BLaER1 (cell line): ENCODE data around the gene MAPK8IP2.
A peak's percentile ranks its signal among the peaks of the same experiment; 100 is the strongest.

Source experiments
- H3K27ac ChIP-seq: shearing (Covaris generic); formaldehyde crosslinking; 2 replicates; pipeline ENCODE4 v1.8.1; 2022
- H3K27me3 ChIP-seq: shearing (Covaris generic); formaldehyde crosslinking; 2 replicates; pipeline ENCODE4 v1.8.1; 2022
- H3K36me3 ChIP-seq: shearing (Covaris generic); formaldehyde crosslinking; 2 replicates; pipeline ENCODE4 v1.8.1; 2022
- H3K4me1 ChIP-seq: shearing (Covaris generic); formaldehyde crosslinking; 2 replicates; pipeline ENCODE4 v1.8.1; 2022
- H3K4me2 ChIP-seq: shearing (Covaris generic); formaldehyde crosslinking; 2 replicates; pipeline ENCODE4 v1.8.1; 2022
- H3K4me3 ChIP-seq: shearing (Covaris generic); formaldehyde crosslinking; 2 replicates; pipeline ENCODE4 v1.8.1; 2022
- H3K9ac ChIP-seq: shearing (Covaris generic); formaldehyde crosslinking; 2 replicates; pipeline ENCODE4 v1.8.1; 2022
- H3K9me3 ChIP-seq: shearing (Covaris generic); formaldehyde crosslinking; 2 replicates; pipeline ENCODE4 v1.8.1; 2022
- H4K20me1 ChIP-seq: shearing (Covaris generic); formaldehyde crosslinking; 2 replicates; pipeline ENCODE4 v1.8.1; 2022
- Cebpa-rat ChIP-seq: shearing (Covaris generic); IDR thresholded peaks from 2 replicates; pipeline ENCODE4 v1.8.1; 2022

MAPK8IP2 gene

DNA sequence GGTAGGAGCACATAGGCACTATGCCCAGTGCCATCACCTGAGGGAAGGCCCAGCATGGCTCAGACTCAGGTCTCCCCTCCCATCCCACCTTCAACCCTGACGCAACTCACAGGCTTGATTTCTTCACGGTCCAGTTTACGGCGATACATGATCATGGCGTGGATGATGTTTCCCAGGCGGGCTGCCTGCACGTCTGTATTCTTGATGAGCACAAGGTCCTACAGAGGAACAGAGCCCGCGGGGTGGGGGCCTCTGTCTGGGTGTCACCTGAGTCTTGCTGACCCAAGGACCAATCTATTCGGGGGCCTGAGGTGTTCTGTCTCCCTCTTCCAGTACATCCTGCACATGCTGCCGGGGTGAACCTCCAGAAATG, 26.2 kb upstream of the MAPK8IP2 start:
- peaks cover 33% of the 10 kb centered on the region for H3K4me1 ChIP-seq
- H3K36me3 ChIP-seq: peaks cover 85% of the 10 kb centered on the region
- no peak overlapping the region for H3K4me3 ChIP-seq
- no peaks in the 10 kb centered on the region for H3K27me3 ChIP-seq
- TF ChIP-seq Cebpa-rat: no peak
- H3K9me3 ChIP-seq: peaks cover under 1% of the 10 kb centered on the region; the same call in 1 of the 2 replicates
- H3K9ac ChIP-seq: no peak overlapping the region
- H3K4me2 ChIP-seq: no peak overlapping the region
- no peak overlapping the region for H3K27ac ChIP-seq
- H4K20me1 ChIP-seq: peaks cover 54% of the 10 kb centered on the region

DNA sequence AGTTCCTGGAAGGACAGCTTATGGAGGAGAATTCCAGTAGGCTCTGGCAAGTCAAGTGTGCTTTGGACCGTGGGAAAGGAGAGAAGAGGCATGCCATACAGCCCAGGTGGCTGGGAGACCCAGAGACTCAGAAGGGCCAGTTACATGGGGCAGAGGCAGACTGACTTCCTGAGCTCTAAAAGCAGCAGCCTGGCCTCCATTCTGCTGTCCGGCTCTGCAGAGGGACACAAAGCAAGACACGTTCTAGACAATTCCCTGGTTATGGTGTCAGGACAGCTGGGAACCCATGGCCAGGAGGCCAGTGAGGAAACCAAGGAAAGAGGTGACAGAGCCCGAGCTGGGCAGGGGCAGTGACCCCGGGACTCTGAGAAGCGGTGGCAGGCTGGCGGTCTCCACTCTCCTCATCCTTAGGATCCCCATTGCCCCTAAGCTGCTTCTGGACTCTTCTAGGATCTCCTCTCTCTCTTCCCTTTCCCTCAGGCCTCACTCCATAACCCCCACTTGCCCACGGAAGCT, 25.1 kb upstream of the MAPK8IP2 start:
- Histone ChIP-seq H3K9ac (no peak overlapping the region), H3K4me3 (no peak overlapping the region), H3K27ac (no peak overlapping the region), H3K36me3 (peaks cover 90% of the 10 kb centered on the region), H4K20me1 (peaks cover 43% of the 10 kb centered on the region), H3K9me3 (no peaks in the 10 kb centered on the region), H3K4me1 (peaks cover 29% of the 10 kb centered on the region), H3K27me3 (no peaks in the 10 kb centered on the region), H3K4me2 (no peak overlapping the region)
- TF ChIP-seq Cebpa-rat: no peak

DNA sequence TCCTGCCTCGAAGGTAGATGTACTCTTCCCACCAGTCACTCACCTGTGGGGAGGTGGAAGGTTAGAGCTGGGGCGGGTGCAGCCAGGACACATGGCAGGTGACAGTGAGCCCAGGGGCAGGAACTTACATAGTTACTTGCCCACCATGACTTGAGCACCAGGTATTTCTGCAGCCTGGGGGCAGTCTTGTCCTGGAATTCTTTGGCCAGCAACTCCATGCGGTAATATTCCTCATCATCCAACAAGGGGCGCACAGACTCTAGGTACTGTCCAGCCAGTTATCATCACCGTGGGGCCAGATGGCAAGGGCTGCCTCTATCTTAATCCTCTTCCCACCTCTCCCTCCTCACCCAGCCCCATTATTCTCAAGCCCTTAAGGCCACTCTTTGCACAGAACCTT, 24.5 kb upstream of the MAPK8IP2 start:
- H4K20me1 ChIP-seq: peaks cover 38% of the 10 kb centered on the region
- H3K9ac ChIP-seq: no peak overlapping the region
- TF ChIP-seq Cebpa-rat: no peak
- H3K4me1 ChIP-seq: peaks cover 25% of the 10 kb centered on the region
- H3K36me3 ChIP-seq: peaks cover 90% of the 10 kb centered on the region
- H3K4me3 ChIP-seq: no peak overlapping the region
- H3K4me2 ChIP-seq: no peak overlapping the region
- H3K9me3 ChIP-seq: no peaks in the 10 kb centered on the region
- no peaks in the 10 kb centered on the region for H3K27me3 ChIP-seq
- H3K27ac ChIP-seq: no peak overlapping the region

DNA sequence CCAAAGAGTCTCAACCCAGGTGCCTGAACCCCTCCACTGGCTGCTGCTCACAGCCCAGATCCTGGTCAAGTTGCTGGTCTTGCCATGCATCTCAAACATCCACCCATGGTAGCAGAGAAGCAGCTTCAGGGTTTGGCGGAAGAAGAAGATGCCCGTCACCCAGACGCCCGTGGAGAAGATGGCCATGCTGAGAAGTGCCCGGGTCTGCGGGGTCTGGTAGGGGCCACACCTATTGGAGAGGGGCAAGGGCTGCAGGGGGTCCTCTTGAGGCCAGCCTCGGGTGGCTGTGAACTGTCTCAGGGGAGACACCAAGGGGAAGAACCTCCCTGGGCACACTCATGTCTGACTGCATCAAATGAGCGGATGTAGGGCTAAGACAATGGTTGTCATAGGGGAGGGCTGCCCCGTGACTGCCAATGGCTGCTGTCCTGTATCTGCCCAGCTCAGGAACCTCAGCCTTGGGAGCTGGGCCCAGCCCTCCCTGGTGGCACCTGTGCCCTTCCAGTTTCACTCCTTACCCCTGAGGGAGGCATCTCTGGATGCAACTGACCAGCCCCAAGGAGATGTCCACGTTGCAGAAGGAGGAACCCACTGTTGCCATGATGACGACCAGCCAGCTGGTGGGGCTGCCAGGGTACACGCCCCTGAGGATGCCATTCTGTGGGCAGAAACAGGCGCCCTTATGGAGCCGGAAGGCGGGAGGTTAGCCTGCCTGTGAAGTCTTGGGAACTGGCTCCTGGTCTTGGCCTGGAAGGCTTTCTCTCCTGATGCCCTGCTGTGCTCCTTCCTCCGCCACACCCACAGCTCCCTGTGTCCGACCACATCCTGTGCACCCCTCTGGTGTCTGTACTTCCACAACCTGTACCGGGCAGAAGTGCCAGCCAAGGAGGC, 23.5 kb upstream of the MAPK8IP2 start:
- H3K36me3 ChIP-seq: peaks cover 85% of the 10 kb centered on the region
- H3K9ac ChIP-seq: no peak overlapping the region
- no peak overlapping the region for H3K4me2 ChIP-seq
- H3K27ac ChIP-seq: no peak overlapping the region
- H3K4me3 ChIP-seq: no peak overlapping the region
- peaks cover 34% of the 10 kb centered on the region for H4K20me1 ChIP-seq
- no peaks in the 10 kb centered on the region for H3K9me3 ChIP-seq
- TF ChIP-seq Cebpa-rat: no peak
- no peaks in the 10 kb centered on the region for H3K27me3 ChIP-seq
- H3K4me1 ChIP-seq: peaks cover 25% of the 10 kb centered on the region

DNA sequence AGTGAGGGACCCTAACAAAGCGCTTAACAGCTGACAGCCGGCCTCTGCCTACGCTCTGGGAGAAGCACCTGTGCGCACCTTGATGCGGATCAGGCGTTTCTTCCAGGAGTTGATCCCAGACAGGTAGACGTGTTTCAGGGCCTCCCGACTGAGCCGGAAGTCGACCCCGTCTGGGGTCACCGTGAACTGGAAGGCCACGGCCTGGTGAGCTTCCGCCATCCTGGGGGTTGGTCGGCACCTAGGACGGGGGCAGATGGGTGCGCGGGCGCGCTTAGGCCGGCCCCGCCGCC, 23.0 kb upstream of the MAPK8IP2 start:
- H3K9ac ChIP-seq: no peak overlapping the region
- H3K36me3 ChIP-seq: peaks cover 80% of the 10 kb centered on the region
- H3K27ac ChIP-seq: no peak overlapping the region
- H3K4me2 ChIP-seq: no peak overlapping the region
- H3K9me3 ChIP-seq: no peaks in the 10 kb centered on the region
- no peak for TF ChIP-seq Cebpa-rat
- peaks cover 20% of the 10 kb centered on the region for H3K4me1 ChIP-seq
- peaks cover 29% of the 10 kb centered on the region for H4K20me1 ChIP-seq
- no peaks in the 10 kb centered on the region for H3K27me3 ChIP-seq
- H3K4me3 ChIP-seq: no peak overlapping the region

DNA sequence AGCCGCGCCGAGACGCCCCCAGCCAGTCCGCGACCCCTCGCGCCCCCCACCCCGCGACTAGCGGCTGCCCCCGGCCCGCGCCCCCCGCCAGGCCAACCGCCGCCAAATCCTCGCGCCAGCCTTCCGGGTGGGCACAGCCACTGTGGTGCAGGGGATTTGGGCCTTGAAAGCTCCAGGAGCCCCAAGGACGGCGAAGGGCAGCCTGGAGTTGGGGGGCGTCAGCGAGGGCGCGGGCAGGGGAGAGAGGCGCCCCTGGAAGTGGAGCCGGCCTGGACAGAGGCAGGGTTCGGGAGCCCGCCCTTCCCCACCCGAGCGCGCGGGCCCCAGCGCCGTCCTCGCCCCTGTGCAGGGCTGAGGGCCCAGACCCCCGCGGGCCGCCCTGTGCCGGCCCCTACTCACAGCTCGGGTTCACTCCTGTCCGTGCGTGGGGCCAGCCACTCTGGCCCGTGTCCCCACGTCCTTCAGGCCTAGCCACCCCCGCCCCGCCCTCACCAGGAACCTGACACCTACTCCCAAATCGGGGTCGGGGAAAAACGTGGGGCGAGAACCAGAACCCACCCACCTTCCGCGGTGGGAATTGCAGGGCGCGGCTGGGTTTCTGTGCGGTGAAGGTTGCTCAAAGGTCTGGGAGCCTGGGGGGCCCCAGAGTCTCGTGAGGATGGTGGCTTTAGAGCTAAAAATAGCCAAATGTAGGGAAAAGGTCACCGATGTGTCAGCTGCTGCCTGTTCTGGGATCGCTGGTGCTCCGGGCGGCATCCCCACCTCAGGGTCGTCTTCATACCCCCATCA, 22.4 kb upstream of the MAPK8IP2 start, which contains the start of gene CPT1B:
TSS of gene CPT1B (minus strand) at position 441 of the 789 bp plus-strand sequence. CDS start 512 bp downstream, outside the sequence.
- H3K9ac ChIP-seq: no peak within 1 kb of the TSS
- no peak within 1 kb of the TSS for H3K27ac ChIP-seq
- no peaks in the 10 kb centered on the region for H3K9me3 ChIP-seq
- H4K20me1 ChIP-seq: peaks cover 23% of the 10 kb centered on the region
- peaks cover 74% of the 10 kb centered on the region for H3K36me3 ChIP-seq
- no peak for TF ChIP-seq Cebpa-rat
- no peak within 1 kb of the TSS for H3K4me2 ChIP-seq
- peaks cover 19% of the 10 kb centered on the region for H3K4me1 ChIP-seq
- no peak within 1 kb of the TSS for H3K4me3 ChIP-seq
- H3K27me3 ChIP-seq: no peaks in the 10 kb centered on the region

DNA sequence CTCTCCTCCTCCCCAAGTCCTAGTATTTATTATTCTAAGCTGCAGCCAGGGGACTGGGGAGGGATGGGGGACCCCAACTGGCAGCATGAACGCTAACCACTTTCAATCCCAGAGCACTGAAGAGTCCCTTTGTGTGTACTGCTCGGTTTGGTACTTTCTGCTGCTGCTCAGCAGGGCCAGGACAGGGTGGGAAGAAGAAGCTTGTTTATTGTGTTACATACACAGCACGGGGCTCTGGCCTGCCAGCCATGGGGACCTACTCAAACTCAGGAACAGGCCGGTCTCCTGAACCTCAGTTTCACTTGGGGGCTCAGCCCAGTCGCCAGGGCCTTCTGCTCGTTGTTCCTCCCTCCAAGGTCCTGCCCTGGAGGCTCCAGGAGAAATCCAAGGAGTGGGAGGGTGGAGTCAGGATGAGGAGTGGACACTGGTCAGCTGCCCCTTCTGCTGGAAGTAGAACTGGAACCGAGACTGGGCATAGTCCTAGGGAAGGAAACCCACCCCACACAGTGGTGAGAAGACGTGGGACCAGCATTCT, 21.8 kb upstream of the MAPK8IP2 start:
- H3K27me3 ChIP-seq: no peaks in the 10 kb centered on the region
- no peaks in the 10 kb centered on the region for H3K9me3 ChIP-seq
- H3K36me3 ChIP-seq: peaks cover 68% of the 10 kb centered on the region
- TF ChIP-seq Cebpa-rat: no peak
- H4K20me1 ChIP-seq: peaks cover 25% of the 10 kb centered on the region
- no peak overlapping the region for H3K4me3 ChIP-seq
- no peak overlapping the region for H3K9ac ChIP-seq
- H3K4me1 ChIP-seq: peaks cover 25% of the 10 kb centered on the region
- H3K4me2 ChIP-seq: no peak overlapping the region
- H3K27ac ChIP-seq: no peak overlapping the region

DNA sequence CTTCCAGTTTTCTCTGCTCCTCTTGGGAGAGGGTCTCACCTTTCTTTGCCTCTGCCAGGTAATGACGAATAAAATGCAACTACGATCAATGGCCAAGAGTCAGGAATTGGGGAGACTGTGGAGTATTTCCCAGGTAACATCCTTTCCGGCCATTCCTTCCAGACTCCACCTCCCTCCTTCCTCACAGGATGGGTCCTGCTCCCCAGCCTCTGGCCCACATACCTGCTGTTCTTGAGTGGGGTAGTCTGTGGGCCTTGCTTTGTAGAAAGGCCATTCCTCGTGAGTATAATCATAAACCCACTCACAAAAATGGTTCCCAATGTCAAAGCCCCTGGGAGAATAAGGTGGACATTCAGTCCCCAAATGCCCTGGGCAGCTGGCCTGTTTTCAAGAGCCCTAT, 20.8 kb upstream of the MAPK8IP2 start:
- H3K36me3 ChIP-seq: peaks cover 58% of the 10 kb centered on the region
- H3K9me3 ChIP-seq: no peaks in the 10 kb centered on the region
- H3K27me3 ChIP-seq: no peaks in the 10 kb centered on the region
- H3K4me1 ChIP-seq: peaks cover 28% of the 10 kb centered on the region
- no peak overlapping the region for H3K27ac ChIP-seq
- peaks cover 20% of the 10 kb centered on the region for H4K20me1 ChIP-seq
- no peak overlapping the region for H3K4me3 ChIP-seq
- 0 out of 2 replicates have a peak overlapping the region, but pooled peaks have one; percentile 10 for H3K9ac ChIP-seq
- no peak for TF ChIP-seq Cebpa-rat
- no peak overlapping the region for H3K4me2 ChIP-seq

DNA sequence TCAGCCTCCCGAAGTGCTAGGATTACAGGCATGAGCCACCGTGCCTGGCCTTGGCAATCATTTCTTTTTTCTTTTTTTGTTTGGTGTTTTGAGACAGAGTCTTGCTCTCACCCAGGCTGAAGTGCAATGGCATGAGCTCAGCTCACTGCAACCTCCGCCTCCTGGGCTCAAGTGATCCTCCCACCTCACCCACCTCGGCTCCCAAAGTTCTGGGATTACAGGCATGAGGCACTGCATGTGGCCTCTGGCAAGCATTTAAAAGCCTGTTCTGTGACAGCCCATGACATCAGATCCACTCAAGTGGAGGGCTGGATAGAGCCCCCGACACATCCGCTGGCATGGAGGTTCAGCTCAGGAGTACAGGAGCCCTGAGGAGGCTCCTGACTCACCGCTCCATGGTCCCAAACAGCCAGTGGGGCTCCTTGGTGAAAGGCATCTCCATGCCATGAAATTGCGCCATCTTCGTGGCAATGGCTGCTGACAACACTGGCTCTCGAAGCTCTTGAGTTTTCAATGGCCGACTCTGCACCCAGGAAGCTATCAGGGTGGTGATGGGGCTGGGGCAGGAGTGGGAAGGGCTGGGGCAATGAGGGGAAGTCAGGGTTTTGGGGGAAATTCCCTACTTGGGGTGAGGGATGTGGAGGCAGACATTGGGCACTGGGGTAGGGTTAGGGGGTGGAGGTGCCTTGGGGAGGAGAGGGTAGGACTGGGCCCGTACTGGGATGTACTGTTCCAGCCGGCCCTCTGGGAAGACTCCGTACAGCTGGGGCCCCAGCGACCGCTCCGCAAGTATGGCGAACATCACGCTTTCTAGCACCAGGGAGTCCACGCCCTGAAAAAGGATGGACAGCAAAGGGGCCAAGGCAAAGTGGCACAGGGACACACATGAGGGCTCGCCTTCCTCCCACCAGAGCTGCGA, 19.3 kb upstream of the MAPK8IP2 start:
- no peak for TF ChIP-seq Cebpa-rat
- Histone ChIP-seq H3K36me3 (peaks cover 46% of the 10 kb centered on the region), H3K9me3 (no peaks in the 10 kb centered on the region), H3K4me2 (peak overlapping the region; percentile 96), H3K9ac (peak overlapping the region; percentile 93), H3K4me1 (peaks cover 28% of the 10 kb centered on the region), H4K20me1 (peaks cover 14% of the 10 kb centered on the region), H3K4me3 (peak overlapping the region; percentile 87), H3K27me3 (no peaks in the 10 kb centered on the region), H3K27ac (peak overlapping the region; percentile 97; the same call in 1 of the 2 replicates)
